ENCODE measurements around the gene SMAD6. TPM values are rescaled to one million over a fixed set of nuclear protein-coding genes. Genes with fewer than 3 reads are reported as not detected.

SMAD6 gene
- total and polyA plus RNA-seq, 2 donors: 1.0 to 2.8 TPM

Other genes with a start within 250 kb of the SMAD6 start
- 30.2 TPM for gene SNAPC5, start 204.5 kb upstream of the SMAD6 start, total RNA-seq
- 39.9 TPM for gene SNAPC5, start 204.5 kb upstream of the SMAD6 start, polyA plus RNA-seq
- 5,160 TPM for gene RPL4, start 197.4 kb upstream of the SMAD6 start, total RNA-seq
- gene RPL4, start 197.4 kb upstream of the SMAD6 start, polyA plus RNA-seq: 2,770 TPM
- 23.2 TPM for gene ZWILCH, start 196.9 kb upstream of the SMAD6 start, total RNA-seq
- gene ZWILCH, start 196.9 kb upstream of the SMAD6 start, polyA plus RNA-seq: 7.6 TPM
- gene LCTL, start 136.2 kb upstream of the SMAD6 start, total RNA-seq: not detected
- 0.07 TPM for gene LCTL, start 136.2 kb upstream of the SMAD6 start, polyA plus RNA-seq